ENCODE results near the gene FOSB. TPM values are rescaled to one million over a fixed set of nuclear protein-coding genes. Genes with fewer than 3 reads are reported as not detected.

FOSB gene
- total RNA-seq, 4 donors from 2014 or later: 2.2 to 25.2 (median 6.9) TPM

DNA sequence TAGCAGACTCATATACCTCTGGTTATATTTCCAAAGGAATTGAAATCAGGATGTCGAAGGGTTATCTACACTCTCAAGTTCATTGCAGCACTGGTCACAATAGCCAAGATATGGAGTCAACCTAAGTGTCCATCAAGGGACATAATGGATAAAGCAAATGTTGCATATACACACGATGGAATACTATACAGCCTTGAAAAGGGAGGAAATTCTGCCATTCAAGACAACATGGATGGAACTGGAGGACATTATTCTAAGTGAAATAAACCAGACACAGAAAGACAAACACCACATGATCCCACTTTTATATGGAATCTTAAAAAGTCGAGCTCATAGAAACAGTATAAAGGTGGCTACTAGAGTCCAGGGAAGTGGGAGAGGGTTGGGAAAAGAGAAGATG is 30.5 kb upstream of the FOSB start:
- TF ChIP-seq EP300 (IDR thresholded peaks at IDR 0.05): no peak
- TF ChIP-seq, protein P1, sequence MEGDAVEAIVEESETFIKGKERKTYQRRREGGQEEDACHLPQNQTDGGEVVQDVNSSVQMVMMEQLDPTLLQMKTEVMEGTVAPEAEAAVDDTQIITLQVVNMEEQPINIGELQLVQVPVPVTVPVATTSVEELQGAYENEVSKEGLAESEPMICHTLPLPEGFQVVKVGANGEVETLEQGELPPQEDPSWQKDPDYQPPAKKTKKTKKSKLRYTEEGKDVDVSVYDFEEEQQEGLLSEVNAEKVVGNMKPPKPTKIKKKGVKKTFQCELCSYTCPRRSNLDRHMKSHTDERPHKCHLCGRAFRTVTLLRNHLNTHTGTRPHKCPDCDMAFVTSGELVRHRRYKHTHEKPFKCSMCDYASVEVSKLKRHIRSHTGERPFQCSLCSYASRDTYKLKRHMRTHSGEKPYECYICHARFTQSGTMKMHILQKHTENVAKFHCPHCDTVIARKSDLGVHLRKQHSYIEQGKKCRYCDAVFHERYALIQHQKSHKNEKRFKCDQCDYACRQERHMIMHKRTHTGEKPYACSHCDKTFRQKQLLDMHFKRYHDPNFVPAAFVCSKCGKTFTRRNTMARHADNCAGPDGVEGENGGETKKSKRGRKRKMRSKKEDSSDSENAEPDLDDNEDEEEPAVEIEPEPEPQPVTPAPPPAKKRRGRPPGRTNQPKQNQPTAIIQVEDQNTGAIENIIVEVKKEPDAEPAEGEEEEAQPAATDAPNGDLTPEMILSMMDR (IDR thresholded peaks at IDR 0.05): no peak
- TF ChIP-seq POLR2A (IDR thresholded peaks at IDR 0.05; ENCODE audit: low read depth): no peak
- no peak for TF ChIP-seq POLR2AphosphoS5 (IDR thresholded peaks at IDR 0.05)
- no peaks in the 10 kb centered on the region for H3K9me3 ChIP-seq
- DNase-seq (ENCODE audit: extremely low spot score): no peak
- H3K27ac ChIP-seq (replicated peaks in 1 of 4): no peak overlapping the region
- no peaks in the 10 kb centered on the region for H3K36me3 ChIP-seq
- H3K4me3 ChIP-seq: no peak overlapping the region
- peaks cover 10 to 20% (median 15%) of the 10 kb centered on the region in 4 donors for H3K4me1 ChIP-seq
- no peaks in the 10 kb centered on the region for H3K27me3 ChIP-seq
- 83% methylated on average over 3 of the region's 3 CpGs for WGBS
- intact Hi-C loops (cut with DNase I): no loop called here

DNA sequence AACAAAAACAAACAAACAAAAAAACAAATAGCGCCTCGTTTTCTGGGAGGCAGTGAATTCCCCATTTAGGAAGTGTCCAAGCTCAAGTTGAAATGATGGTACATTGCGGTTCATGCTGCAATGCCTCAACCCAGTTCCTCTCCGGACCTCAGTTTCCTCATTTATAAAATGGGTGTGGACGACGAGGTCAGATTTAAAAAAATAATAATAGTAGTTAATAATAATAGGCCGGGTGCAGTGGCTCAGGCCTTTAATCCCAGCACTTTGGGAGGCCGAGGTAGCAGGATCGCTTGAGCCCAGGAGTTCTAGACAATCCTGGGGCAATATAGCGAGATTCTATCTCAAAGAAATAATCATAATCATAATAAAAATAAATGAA is 28.6 kb upstream of the FOSB start:
- H3K27me3 ChIP-seq: no peaks in the 10 kb centered on the region
- TF ChIP-seq POLR2AphosphoS5 (IDR thresholded peaks at IDR 0.05): no peak
- TF ChIP-seq EP300 (IDR thresholded peaks at IDR 0.05): no peak
- peak overlapping the region; percentile 92 to 96 (median 94) for H3K27ac ChIP-seq (replicated peaks in 1 of 4)
- 39% methylated on average over 10 of the region's 10 CpGs for WGBS
- intact Hi-C loops (cut with DNase I): loop anchor here (2.0 kb wide), 1 partner anchor 40 kb away; no protein-coding TSS in a partner anchor
- peak overlapping the region; percentile 66 to 84 (median 78) for H3K4me3 ChIP-seq
- H3K9me3 ChIP-seq: no peaks in the 10 kb centered on the region
- peaks cover 18 to 37% (median 31%) of the 10 kb centered on the region in 4 donors for H3K4me1 ChIP-seq
- H3K36me3 ChIP-seq: no peaks in the 10 kb centered on the region
- DNase-seq (ENCODE audit: extremely low spot score): no peak

DNA sequence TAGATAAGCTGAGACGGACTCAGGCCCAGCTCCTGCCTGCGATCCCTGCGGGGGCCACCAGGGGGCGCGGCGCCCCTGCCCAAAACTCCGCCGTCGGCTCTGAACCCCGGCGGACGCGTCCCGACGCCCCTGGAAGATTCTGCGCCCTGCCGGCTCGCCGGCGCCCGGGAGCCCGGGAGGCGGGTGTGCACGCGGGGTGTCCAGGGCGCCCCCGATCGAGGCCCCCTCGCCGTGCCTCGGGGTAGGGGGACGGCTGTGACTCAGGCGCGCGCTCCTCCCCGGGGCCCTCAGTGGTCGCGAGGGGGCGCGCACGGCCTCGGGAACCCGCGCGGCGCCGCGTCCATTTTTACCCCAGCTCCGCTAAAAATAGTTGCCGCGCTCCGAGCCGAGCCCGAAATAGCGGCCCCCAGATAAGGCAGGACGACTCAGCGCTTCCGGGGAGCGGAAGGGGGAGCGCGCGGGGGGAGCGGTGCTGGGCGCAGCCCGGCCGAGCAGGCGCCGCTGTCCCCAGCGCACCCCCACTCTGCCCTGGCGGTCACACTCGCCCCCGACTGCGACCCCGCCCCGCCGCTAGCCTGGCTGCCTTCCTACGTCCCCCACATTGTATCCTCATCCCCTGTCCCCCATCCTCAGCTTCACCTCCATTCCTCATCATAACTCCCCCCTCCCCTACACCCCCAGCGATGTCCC is 28.1 kb upstream of the FOSB start:
- TF ChIP-seq, protein P1 (IDR thresholded peaks at IDR 0.05): peak; percentile 97 to 100 (median 100)
- TF ChIP-seq POLR2A (IDR thresholded peaks at IDR 0.05; ENCODE audit: low read depth): no peak
- TF ChIP-seq EP300 (IDR thresholded peaks at IDR 0.05): no peak
- peak; percentile 70 to 77 for TF ChIP-seq POLR2AphosphoS5 (IDR thresholded peaks at IDR 0.05)
- Histone ChIP-seq H3K4me1 (peaks cover 22 to 42% (median 37%) of the 10 kb centered on the region in 4 donors), H3K9me3 (no peaks in the 10 kb centered on the region), H3K4me3 (peak overlapping the region; percentile 66 to 84 (median 78)), H3K36me3 (no peaks in the 10 kb centered on the region), H3K27ac (replicated peaks in 1 of 4) (peak overlapping the region; percentile 92 to 96 (median 94)), H3K27me3 (no peaks in the 10 kb centered on the region)
- intact Hi-C loops (cut with DNase I): loop anchor here (2.0 kb wide), 1 partner anchor 39 kb away; no protein-coding TSS in a partner anchor
- peak; percentile 96 for DNase-seq (ENCODE audit: extremely low spot score)
- WGBS: under 1% methylated on average over 41 of the region's 78 CpGs

DNA sequence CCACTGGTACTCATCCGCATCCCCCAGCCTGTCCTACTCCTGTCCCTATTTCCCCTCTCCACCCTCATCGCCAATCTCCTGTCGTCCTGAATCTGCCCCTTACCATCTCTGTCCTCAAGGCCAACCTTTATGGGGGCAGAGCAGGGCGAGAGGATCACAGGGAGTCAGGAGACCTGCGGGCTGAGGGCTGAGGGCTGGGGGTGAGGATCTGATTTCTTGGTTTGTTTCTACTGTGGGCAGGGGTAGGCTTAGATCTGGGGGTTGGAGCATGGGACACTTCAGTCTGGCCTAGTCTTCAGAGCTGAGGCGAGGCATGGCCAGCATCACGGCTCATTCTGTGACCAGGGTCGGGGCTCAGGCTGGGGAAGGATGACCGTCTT is 27.5 kb upstream of the FOSB start:
- no peak for DNase-seq (ENCODE audit: extremely low spot score)
- 46% methylated on average over 8 of the region's 9 CpGs for WGBS
- Histone ChIP-seq H3K4me1 (peaks cover 26 to 47% (median 42%) of the 10 kb centered on the region in 4 donors), H3K27me3 (no peaks in the 10 kb centered on the region), H3K4me3 (peak overlapping the region; percentile 66 to 84 (median 78)), H3K27ac (replicated peaks in 1 of 4) (peak overlapping the region; percentile 92 to 96 (median 94)), H3K9me3 (no peaks in the 10 kb centered on the region), H3K36me3 (no peaks in the 10 kb centered on the region)
- intact Hi-C loops (cut with DNase I): no loop called here
- no peak for TF ChIP-seq EP300 (IDR thresholded peaks at IDR 0.05)
- TF ChIP-seq, protein P1 (IDR thresholded peaks at IDR 0.05): no peak
- no peak for TF ChIP-seq POLR2A (IDR thresholded peaks at IDR 0.05; ENCODE audit: low read depth)
- TF ChIP-seq POLR2AphosphoS5 (IDR thresholded peaks at IDR 0.05): no peak

DNA sequence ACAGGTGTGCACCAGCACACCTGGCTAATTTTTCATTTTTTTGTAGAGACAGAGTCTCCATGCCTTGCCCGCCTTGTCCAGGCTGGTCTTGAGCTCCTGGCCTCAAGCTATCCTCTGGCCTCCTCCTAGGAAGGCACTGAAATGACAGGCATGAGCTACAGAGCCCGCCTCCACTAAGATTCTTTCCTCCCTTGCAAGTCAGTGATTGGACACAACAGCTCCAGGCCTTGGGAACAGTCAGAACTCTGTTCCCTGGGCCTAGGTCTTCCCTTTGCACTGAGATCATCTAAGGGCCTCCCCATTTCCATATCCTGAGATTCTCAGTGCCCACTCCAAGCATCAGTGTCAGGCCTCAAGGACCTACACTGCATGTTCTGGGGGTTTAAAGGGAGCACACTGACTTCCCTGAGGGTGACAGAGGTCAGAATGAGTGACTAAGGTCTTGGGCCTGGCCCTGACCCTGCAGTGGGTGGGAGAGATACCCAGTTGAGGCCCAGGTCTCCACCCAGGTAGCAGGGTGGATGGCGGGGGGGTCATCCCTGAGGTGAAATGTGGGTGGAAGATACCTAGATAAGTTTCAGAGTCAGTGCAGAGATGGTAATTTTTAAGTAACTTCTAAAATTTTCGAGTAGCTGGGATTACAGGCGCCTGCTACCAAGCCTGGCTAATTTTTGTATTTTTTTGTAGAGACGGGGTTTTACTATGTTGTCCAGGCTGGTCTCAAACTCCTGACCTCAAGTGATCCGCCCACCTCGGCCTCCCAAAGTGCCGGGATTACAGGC is 26.7 kb upstream of the FOSB start:
- Histone ChIP-seq H3K36me3 (no peaks in the 10 kb centered on the region), H3K4me3 (no peak overlapping the region), H3K27ac (replicated peaks in 1 of 4) (peak overlapping the region; percentile 92 to 96 (median 94)), H3K27me3 (no peaks in the 10 kb centered on the region), H3K4me1 (peaks cover 26 to 55% (median 44%) of the 10 kb centered on the region in 4 donors), H3K9me3 (no peaks in the 10 kb centered on the region)
- no peak for DNase-seq (ENCODE audit: extremely low spot score)
- intact Hi-C loops (cut with DNase I): no loop called here
- no peak for TF ChIP-seq POLR2A (IDR thresholded peaks at IDR 0.05; ENCODE audit: low read depth)
- TF ChIP-seq POLR2AphosphoS5 (IDR thresholded peaks at IDR 0.05): no peak
- TF ChIP-seq EP300 (IDR thresholded peaks at IDR 0.05): no peak
- 92% methylated on average over 9 of the region's 9 CpGs for WGBS

All from esophagus muscularis mucosa (tissue), 4 donors.